ENCODE data around the gene RIOK1.
A peak's percentile ranks its signal among the peaks of the same experiment; 100 is the strongest.

RIOK1 gene

GRCh38 chr6:7402716-7403115, 13.1 kb downstream of the RIOK1 start:
- DNase-seq = no peak
- in situ Hi-C loops (cut with HindIII; ENCODE audit: low pct_ligation_motif_present, low pct_unique_long_range_greater_than_20kb, low sequenced_read_pairs) = no loop called here

- in situ Hi-C loops (cut with HindIII; ENCODE audit: low pct_ligation_motif_present, low pct_unique_long_range_greater_than_20kb, low sequenced_read_pairs) = no loop called here
- DNase-seq = no peak
These were observed 14.9 kb downstream of the RIOK1 start for GRCh38 chr6:7404546-7404945.

GRCh38 chr6:7406743-7407142, 17.1 kb downstream of the RIOK1 start:
- in situ Hi-C loops (cut with HindIII; ENCODE audit: low pct_ligation_motif_present, low pct_unique_long_range_greater_than_20kb, low sequenced_read_pairs) = no loop called here
- DNase-seq = no peak

- in situ Hi-C loops (cut with HindIII; ENCODE audit: low pct_ligation_motif_present, low pct_unique_long_range_greater_than_20kb, low sequenced_read_pairs) = no loop called here
- no peak for DNase-seq
These were observed 20.1 kb downstream of the RIOK1 start for GRCh38 chr6:7409740-7410139.

GRCh38 chr6:7410851-7411250, 21.2 kb downstream of the RIOK1 start:
- no peak for DNase-seq
- in situ Hi-C loops (cut with HindIII; ENCODE audit: low pct_ligation_motif_present, low pct_unique_long_range_greater_than_20kb, low sequenced_read_pairs) = no loop called here

GRCh38 chr6:7411328-7411727, 21.7 kb downstream of the RIOK1 start:
- no peak for DNase-seq
- in situ Hi-C loops (cut with HindIII; ENCODE audit: low pct_ligation_motif_present, low pct_unique_long_range_greater_than_20kb, low sequenced_read_pairs) = no loop called here

- in situ Hi-C loops (cut with HindIII; ENCODE audit: low pct_ligation_motif_present, low pct_unique_long_range_greater_than_20kb, low sequenced_read_pairs) = no loop called here
- DNase-seq = no peak
These were observed 23.7 kb downstream of the RIOK1 start for GRCh38 chr6:7413151-7413823.

- in situ Hi-C loops (cut with HindIII; ENCODE audit: low pct_ligation_motif_present, low pct_unique_long_range_greater_than_20kb, low sequenced_read_pairs) = no loop called here
- DNase-seq = no peak
These were observed 25.2 kb downstream of the RIOK1 start for GRCh38 chr6:7414811-7415210.

- in situ Hi-C loops (cut with HindIII; ENCODE audit: low pct_ligation_motif_present, low pct_unique_long_range_greater_than_20kb, low sequenced_read_pairs) = no loop called here
- no peak for DNase-seq
These were observed 28.1 kb downstream of the RIOK1 start for GRCh38 chr6:7417684-7418083.

- DNase-seq = no peak
These were observed 28.8 kb downstream of the RIOK1 start for GRCh38 chr6:7418238-7418905.

GRCh38 chr6:7419065-7419464, 29.5 kb downstream of the RIOK1 start:
- in situ Hi-C loops (cut with HindIII; ENCODE audit: low pct_ligation_motif_present, low pct_unique_long_range_greater_than_20kb, low sequenced_read_pairs) = no loop called here
- no peak for DNase-seq

More at GRCh38 chr6:7418238-7418905, 28.8 kb downstream of the RIOK1 start:
- in situ Hi-C loops (cut with HindIII; ENCODE audit: low pct_ligation_motif_present, low pct_unique_long_range_greater_than_20kb, low sequenced_read_pairs) = no loop called here

- in situ Hi-C loops (cut with HindIII; ENCODE audit: low pct_ligation_motif_present, low pct_unique_long_range_greater_than_20kb, low sequenced_read_pairs) = no loop called here
- DNase-seq = no peak
These were observed 31.5 kb downstream of the RIOK1 start for GRCh38 chr6:7421066-7421465.

- DNase-seq = no peak
- in situ Hi-C loops (cut with HindIII; ENCODE audit: low pct_ligation_motif_present, low pct_unique_long_range_greater_than_20kb, low sequenced_read_pairs) = no loop called here
These were observed 34.5 kb downstream of the RIOK1 start for GRCh38 chr6:7424058-7424457.

GRCh38 chr6:7424967-7425807, 35.6 kb downstream of the RIOK1 start:
- peak; percentile 41 for DNase-seq
- in situ Hi-C loops (cut with HindIII; ENCODE audit: low pct_ligation_motif_present, low pct_unique_long_range_greater_than_20kb, low sequenced_read_pairs) = no loop called here

- in situ Hi-C loops (cut with HindIII; ENCODE audit: low pct_ligation_motif_present, low pct_unique_long_range_greater_than_20kb, low sequenced_read_pairs) = no loop called here
- no peak for DNase-seq
These were observed 36.2 kb downstream of the RIOK1 start for GRCh38 chr6:7425808-7426190.

- no peak for DNase-seq
- in situ Hi-C loops (cut with HindIII; ENCODE audit: low pct_ligation_motif_present, low pct_unique_long_range_greater_than_20kb, low sequenced_read_pairs) = no loop called here
These were observed 37.0 kb downstream of the RIOK1 start for GRCh38 chr6:7426447-7427169.

- no peak for DNase-seq
- in situ Hi-C loops (cut with HindIII; ENCODE audit: low pct_ligation_motif_present, low pct_unique_long_range_greater_than_20kb, low sequenced_read_pairs) = no loop called here
These were observed 41.7 kb downstream of the RIOK1 start for GRCh38 chr6:7431313-7431673.

GRCh38 chr6:7431674-7432390, 42.2 kb downstream of the RIOK1 start:
- no peak for DNase-seq
- in situ Hi-C loops (cut with HindIII; ENCODE audit: low pct_ligation_motif_present, low pct_unique_long_range_greater_than_20kb, low sequenced_read_pairs) = no loop called here

All from ACHN (cell line).